K562 (cell line): ENCODE data around the gene LPCAT3. TPM values are rescaled to one million over a fixed set of nuclear protein-coding genes. Genes with fewer than 3 reads are reported as not detected.

Experiments
- CBFA2T3 ChIP-seq: fragments of 450-650 bp; IDR thresholded peaks from 2 replicates; pipeline ENCODE4 v1.6.1; 2017
- CBFB ChIP-seq: sonication (generic); formaldehyde crosslinking; IDR thresholded peaks from 2 replicates; pipeline ENCODE4 v1.4.0; 2020; ENCODE audit warnings: mild to moderate bottlenecking, missing genetic modification reagents
- ETS2 ChIP-seq: IDR thresholded peaks from 2 replicates; pipeline ENCODE4 v1.6.1; 2016; ENCODE audit warnings: borderline replicate concordance, missing genetic modification characterization, mild to moderate bottlenecking, moderate library complexity, missing compliant biosample characterization; ENCODE audit not compliant: poor library complexity, severe bottlenecking
- FUS ChIP-seq: fragments of 200-400 bp; formaldehyde crosslinking; optimal IDR thresholded peaks from 2 replicates; pipeline ENCODE3; 2017; ENCODE audit warnings: low read depth, low read length
- HDAC8 ChIP-seq: fragments of 450-650 bp; IDR thresholded peaks from 2 replicates; pipeline ENCODE4 v1.6.1; 2016; ENCODE audit warnings: mild to moderate bottlenecking, missing genetic modification characterization, moderate library complexity, missing compliant biosample characterization
- HMBOX1 ChIP-seq: sonication (generic); IDR thresholded peaks from 2 replicates; pipeline ENCODE4 v1.6.1; 2016
- HNRNPH1 ChIP-seq: fragments of 200-400 bp; formaldehyde crosslinking; optimal IDR thresholded peaks from 2 replicates; pipeline ENCODE3; 2017; ENCODE audit warnings: low read depth, mild to moderate bottlenecking, low read length, moderate library complexity
- JUN ChIP-seq, 2 experiments: sonication (generic) in 1 of 2; formaldehyde crosslinking in 1 of 2; IDR thresholded peaks; 2 replicates each; pipeline versions ENCODE4 v1.6.1 to v1.8.0; 2012 to 2022; ENCODE audit warnings: borderline replicate concordance in 2 of 2, mild to moderate bottlenecking in 2 of 2, improper control_type of control experiment in 1 of 2, low read depth in 1 of 2, low read length in 1 of 2, missing genetic modification reagents in 1 of 2
- KDM2B ChIP-seq: fragments of 250-450 bp; sonication (Bioruptor Pico); IDR thresholded peaks from 2 replicates; pipeline ENCODE4 v1.8.0; 2021; ENCODE audit warnings: mild to moderate bottlenecking, moderate library complexity
- LEF1 ChIP-seq: fragments of 450-650 bp; IDR thresholded peaks from 2 replicates; pipeline ENCODE4 v1.6.1; 2016; ENCODE audit warnings: mild to moderate bottlenecking
- MEF2A ChIP-seq: IDR thresholded peaks from 2 replicates; pipeline ENCODE4 v1.6.1; 2011; ENCODE audit warnings: low read depth, mild to moderate bottlenecking, low read length, moderate library complexity; ENCODE audit not compliant: control insufficient read depth
- RERE ChIP-seq: sonication (generic); formaldehyde crosslinking; IDR thresholded peaks from 2 replicates; pipeline ENCODE4 v1.8.0; 2023; ENCODE audit warnings: missing genetic modification reagents, mild to moderate bottlenecking, borderline replicate concordance
- RFX1 ChIP-seq: fragments of 450-650 bp; IDR thresholded peaks from 2 replicates; pipeline ENCODE4 v1.6.1; 2016; ENCODE audit warnings: mild to moderate bottlenecking, moderate library complexity
- RNF2 ChIP-seq: sonication (generic); IDR thresholded peaks from 2 replicates; pipeline ENCODE4 v1.6.1; 2016
- SMAD2 ChIP-seq: fragments of 150-350 bp; IDR thresholded peaks from 2 replicates; pipeline ENCODE4 v1.6.1; 2014; ENCODE audit warnings: low read depth, mild to moderate bottlenecking, low read length
- SRSF3 ChIP-seq: fragments of 200-400 bp; formaldehyde crosslinking; IDR thresholded peaks from 2 replicates; pipeline ENCODE4 v1.6.1; 2016; ENCODE audit warnings: mild to moderate bottlenecking, low read length, moderate library complexity; ENCODE audit not compliant: insufficient read depth
- TAL1 ChIP-seq: fragments of 450-650 bp; IDR thresholded peaks from 2 replicates; pipeline ENCODE4 v1.6.1; 2016; ENCODE audit warnings: mild to moderate bottlenecking
- TSHZ1 ChIP-seq: fragments of 250-450 bp; sonication (Bioruptor Pico); IDR thresholded peaks from 2 replicates; pipeline ENCODE4 v1.4.0; 2020; ENCODE audit warnings: mild to moderate bottlenecking, moderate library complexity
- ZFP30 ChIP-seq: fragments of 250-450 bp; sonication (Bioruptor Pico); IDR thresholded peaks from 2 replicates; pipeline ENCODE4 v1.8.0; 2022; ENCODE audit warnings: moderate library complexity, mild to moderate bottlenecking, inconsistent platforms, borderline replicate concordance
- ZNF384 ChIP-seq: IDR thresholded peaks from 2 replicates; pipeline ENCODE4 v1.6.1; 2012; ENCODE audit warnings: low read depth, low read length, improper control_type of control experiment
- ZNF444 ChIP-seq: fragments of 250-450 bp; sonication (Bioruptor Pico); IDR thresholded peaks from 2 replicates; pipeline ENCODE4 v1.4.0; 2020; ENCODE audit warnings: mild to moderate bottlenecking, moderate library complexity
- polyA plus RNA-seq, 8 experiments: library from polyadenylated mRNA; depleted of rRNA in 4 of 8; stranded (reverse) in 5 of 8; unstranded in 3 of 8; fragments of >200 nt; fragmentation: Nextera tagmentation in 2 of 8; fragmentation: Illumina TruSeq in 1 of 8; extraction: Ambion mirVana in 2 of 8; extraction: Trizol in 1 of 8; gene quantifications; 2 replicates each; pipeline versions ENCODE4 v1.2.1 to v1.2.3, GENCODE V29; 2011 to 2014; ENCODE audit warnings: inconsistent platforms in 1 of 8, missing spikeins in 1 of 8
- total RNA-seq, 7 experiments: library from RNA; depleted of rRNA in 6 of 7; stranded (reverse); fragments of >200 nt in 6 of 7; fragmentation: Illumina TruSeq in 2 of 7; extraction: Trizol in 2 of 7; gene quantifications; 2 replicates each; pipeline versions ENCODE4 v1.2.1 to v1.2.3, GENCODE V29; 2011 to 2021; ENCODE audit warnings: low replicate concordance in 1 of 7

Gene LPCAT3
- total and polyA plus RNA-seq, 9 of the 15 experiments (the other 6 are each of a cell fraction or from before 2014, with no cell fraction given): 4.9 to 52.5 (median 25.3) TPM

GRCh38 chr12:6964605-6965025, 53.7 kb downstream of the LPCAT3 start (continued):
- TF ChIP-seq RERE (CRISPR knock-in tag) (no peak), RNF2 (no peak), ZNF384 (no peak), TSHZ1 (CRISPR knock-in tag) (no peak), MEF2A (no peak), CBFA2T3 (peak; percentile 93), FUS (no peak), TAL1 (peak; percentile 92), HNRNPH1 (no peak), SRSF3 (no peak), CBFB (CRISPR knock-in tag) (no peak), HMBOX1 (no peak), KDM2B (no peak), ZNF444 (CRISPR knock-in tag) (no peak), ETS2 (tag) (no peak), ZFP30 (no peak), LEF1 (0 out of 2 replicates have a peak, but pooled peaks have one; percentile 30), RFX1 (no peak), SMAD2 (no peak), HDAC8 (tag) (no peak), JUN (IDR thresholded peaks at IDR 0.05; ENCODE audit: borderline replicate concordance, low read depth, low read length) (no peak), JUN (CRISPR knock-in tag; IDR thresholded peaks at IDR 0.05; ENCODE audit: borderline replicate concordance) (no peak)
